HCT116 (cell line): ENCODE results near the gene DNM1L. TPM values are rescaled to one million over a fixed set of nuclear protein-coding genes. Genes with fewer than 3 reads are reported as not detected.

Source experiments
- ATAC-seq: fragments of 200-7000 bp; cut with Tn5 transposase; 2 replicates; pipeline ENCODE4 v1.9.1; 2020; ENCODE audit warnings: mild to moderate bottlenecking, moderate library complexity
- BruUV-seq: library from RNA; stranded (reverse); fragments of 400-500 nt; replicated peaks from 2 replicates; lab custom pipeline; 2021; lab: Mats Ljungman, UMichigan
- CTCF ChIA-PET: fragments of 300-600 bp; sonication (Branson Sonifier 250); formaldehyde crosslinking; loops from one replicate; lab custom pipeline; 2021; ENCODE audit warnings: antibody characterized with exemption; lab: Charles Lee
- POLR2A ChIA-PET: fragments of 300-600, 350-600 bp; sonication (Branson Sonifier 250); formaldehyde crosslinking; loops from one replicate; lab custom pipeline; 2021; ENCODE audit warnings: antibody characterized with exemption; lab: Charles Lee
- RAD21 ChIA-PET, 2 experiments: fragments of 300-600 bp; sonication (Branson Sonifier 250); formaldehyde crosslinking; loops; one replicate each; lab custom pipeline; 2023; ENCODE audit warnings: low total read pairs in 2 of 2; ENCODE audit not compliant: uncharacterized antibody in 2 of 2, unreplicated experiment in 2 of 2, low non-redundant PET in 1 of 2; lab: Charles Lee
- DNase-seq: peaks from one replicate; pipeline ENCODE4 v3.0.0-alpha.2; 2010; ENCODE audit warnings: low read depth, low spot score
- H2AFZ ChIP-seq: fragments of 200-600 bp; shearing (Covaris generic), sonication (generic); 2 replicates; pipeline ENCODE4 v1.6.1; 2017; ENCODE audit warnings: low read depth, mixed run types, mixed read lengths, antibody characterized with exemption, low read length; ENCODE audit not compliant: poor library complexity, severe bottlenecking
- H3K27ac ChIP-seq: 2 replicates; pipeline ENCODE4 v1.5.1; 2012; ENCODE audit warnings: low read depth, low read length
- H3K27me3 ChIP-seq: fragments of 200-600 bp; sonication (generic); 2 replicates; pipeline ENCODE4 v1.6.1; 2016; ENCODE audit warnings: mixed run types, low read length, mixed read lengths; ENCODE audit not compliant: insufficient read depth
- H3K36me3 ChIP-seq, 2 experiments: fragments of 200-500 bp in 1 of 2; fragments of 200-600 bp in 1 of 2; sonication (Bioruptor generic) in 1 of 2; sonication (generic) in 1 of 2; 2 replicates each; pipeline versions ENCODE4 v1.5.1 to v1.6.1; 2014 to 2016; ENCODE audit warnings: low read length in 2 of 2, inconsistent platforms in 1 of 2, mixed read lengths in 1 of 2, mixed run types in 1 of 2; ENCODE audit not compliant: insufficient read depth in 2 of 2, control insufficient read depth in 1 of 2
- H3K4me1 ChIP-seq, 2 experiments: fragments of 200-600 bp in 1 of 2; sonication (generic) in 1 of 2; 2 replicates each; pipeline versions ENCODE4 v1.5.1 to v1.6.1; 2012 to 2017; ENCODE audit warnings: low read length in 2 of 2, inconsistent platforms in 1 of 2, mild to moderate bottlenecking in 1 of 2, mixed read lengths in 1 of 2, mixed run types in 1 of 2, moderate library complexity in 1 of 2; ENCODE audit not compliant: insufficient read depth in 2 of 2, control insufficient read depth in 1 of 2
- H3K4me2 ChIP-seq: fragments of 200-600 bp; sonication (generic); 2 replicates; pipeline ENCODE4 v1.6.1; 2017; ENCODE audit warnings: mixed run types, low read length, mixed read lengths
- H3K4me3 ChIP-seq, 2 experiments: fragments of 200-600 bp in 1 of 2; sonication (generic) in 1 of 2; replicated peaks in 1 of 2; 2 replicates each; pipeline ENCODE4 v1.5.1; 2011 to 2016; ENCODE audit warnings: low read length in 2 of 2, control low read depth in 1 of 2, low read depth in 1 of 2, mild to moderate bottlenecking in 1 of 2, mixed read lengths in 1 of 2, mixed run types in 1 of 2
- H3K79me2 ChIP-seq: fragments of 200-600 bp; sonication (generic); 2 replicates; pipeline ENCODE4 v1.6.1; 2017; ENCODE audit warnings: mild to moderate bottlenecking, mixed run types, low read length, moderate library complexity, mixed read lengths; ENCODE audit not compliant: insufficient read depth
- H3K9ac ChIP-seq: fragments of 200-600 bp; sonication (generic); 2 replicates; pipeline ENCODE4 v1.6.1; 2016; ENCODE audit warnings: low read length, mixed read lengths
- H3K9me2 ChIP-seq: fragments of 200-600 bp; sonication (generic), shearing (Covaris generic); 2 replicates; pipeline ENCODE4 v1.6.1; 2017; ENCODE audit warnings: mixed run types, mild to moderate bottlenecking, moderate library complexity; ENCODE audit not compliant: insufficient read depth
- H3K9me3 ChIP-seq, 2 experiments: fragments of 200-500 bp in 1 of 2; fragments of 200-600 bp in 1 of 2; sonication (Bioruptor generic) in 1 of 2; sonication (generic) in 1 of 2; 2 replicates each; pipeline ENCODE4 v1.6.1; 2014 to 2017; ENCODE audit warnings: low read length in 2 of 2, mixed read lengths in 2 of 2, inconsistent platforms in 1 of 2, low read depth in 1 of 2, mild to moderate bottlenecking in 1 of 2, mixed run types in 1 of 2, moderate library complexity in 1 of 2; ENCODE audit not compliant: control insufficient read depth in 1 of 2, insufficient read depth in 1 of 2
- H4K20me1 ChIP-seq: fragments of 200-600 bp; sonication (generic), shearing (Covaris generic); 2 replicates; pipeline ENCODE4 v1.6.1; 2017; ENCODE audit warnings: mixed run types, mild to moderate bottlenecking, moderate library complexity; ENCODE audit not compliant: insufficient read depth
- ATF3 ChIP-seq: IDR thresholded peaks from 2 replicates; pipeline ENCODE4 v1.6.1; 2012
- CBX3 ChIP-seq: IDR thresholded peaks from 2 replicates; pipeline ENCODE4 v1.6.1; 2012; ENCODE audit warnings: low read depth
- CEBPB ChIP-seq: IDR thresholded peaks from 2 replicates; pipeline ENCODE4 v1.6.1; 2012; ENCODE audit warnings: low read depth
- CTCF ChIP-seq, 3 experiments: fragments of 200-600 bp in 1 of 3; sonication (generic) in 1 of 3; IDR thresholded peaks in 2 of 3; conservative IDR thresholded peaks in 1 of 3; 2 replicates each; pipeline ENCODE4 v1.5.1; 2012 to 2017; ENCODE audit warnings: low read depth in 2 of 3, low read length in 2 of 3, antibody characterized with exemption in 1 of 3, borderline replicate concordance in 1 of 3, control low read depth in 1 of 3, mild to moderate bottlenecking in 1 of 3, mixed read lengths in 1 of 3, mixed run types in 1 of 3, moderate library complexity in 1 of 3; ENCODE audit not compliant: insufficient read depth in 1 of 3
- EGR1 ChIP-seq: IDR thresholded peaks from 2 replicates; pipeline ENCODE4 v1.6.1; 2012; ENCODE audit warnings: low read depth
- ELF1 ChIP-seq: IDR thresholded peaks from 2 replicates; pipeline ENCODE4 v1.6.1; 2012; ENCODE audit warnings: low read depth, borderline replicate concordance
- POLR2A ChIP-seq: IDR thresholded peaks from 2 replicates; pipeline ENCODE4 v1.7.0; 2011; ENCODE audit warnings: borderline replicate concordance; ENCODE audit not compliant: insufficient read depth, insufficient read length; ENCODE audit errors: extremely low read depth
- POLR2AphosphoS5 ChIP-seq: IDR thresholded peaks from 2 replicates; pipeline ENCODE4 v1.6.1; 2011; ENCODE audit warnings: mild to moderate bottlenecking, low read depth, low read length, moderate library complexity
- RAD21 ChIP-seq: IDR thresholded peaks from 2 replicates; pipeline ENCODE4 v1.6.1; 2012; ENCODE audit warnings: low read depth, mild to moderate bottlenecking
- SIN3A ChIP-seq: IDR thresholded peaks from 2 replicates; pipeline ENCODE4 v1.6.1; 2012; ENCODE audit warnings: low read depth
- TCF7L2 ChIP-seq: IDR thresholded peaks from 2 replicates; pipeline ENCODE4 v1.7.0; 2011; ENCODE audit warnings: borderline replicate concordance, inconsistent platforms; ENCODE audit not compliant: insufficient read depth, insufficient read length; ENCODE audit errors: extremely low read depth
- ZBTB33 ChIP-seq: IDR thresholded peaks from 2 replicates; pipeline ENCODE4 v1.6.1; 2011; ENCODE audit warnings: mild to moderate bottlenecking, low read length, moderate library complexity; ENCODE audit not compliant: insufficient replicate concordance; ENCODE audit errors: extremely low read depth
- ZFX ChIP-seq: fragments of 450-650 bp; IDR thresholded peaks from 2 replicates; pipeline ENCODE4 v1.6.1; 2017
- ZNF274 ChIP-seq: fragments of 200-500 bp; sonication (Bioruptor generic); IDR thresholded peaks from 2 replicates; pipeline ENCODE4 v1.6.1; 2014; ENCODE audit warnings: mild to moderate bottlenecking, low read depth, low read length, inconsistent platforms
- intact Hi-C: fragments of 100-400 bp; cut with micrococcal nuclease; formaldehyde crosslinking; loops from 2 replicates; pipeline ENCODE4 v1.10.0; 2022
- total RNA-seq: library from RNA; stranded (reverse); gene quantifications from one replicate; pipeline ENCODE4 v1.2.1, GENCODE V29; 2021; ENCODE audit not compliant: unreplicated experiment

DNM1L gene
- total RNA-seq, 1 experiment from 2014 or later, result 69.7 TPM

GRCh38 chr12:32693036-32693435 is 13.9 kb downstream of the DNM1L start:
- TF ChIP-seq CBX3 (no peak), ZBTB33 (no peak), EGR1 (no peak), ATF3 (no peak), ZNF274 (no peak), ZFX (no peak)
- Histone ChIP-seq H3K4me1 (no peaks in the 10 kb centered on the region), H3K27me3 (no peaks in the 10 kb centered on the region), H4K20me1 (no peaks in the 10 kb centered on the region; the same call in 1 of the 2 replicates), H2AFZ (no peak overlapping the region), H3K27ac (no peak overlapping the region), H3K9me3 (no peaks in the 10 kb centered on the region), H3K4me2 (no peak overlapping the region), H3K9me2 (no peaks in the 10 kb centered on the region), H3K36me3 (no peaks in the 10 kb centered on the region), H3K9ac (no peak overlapping the region), H3K79me2 (peaks cover 91% of the 10 kb centered on the region), H3K4me3 (no peak overlapping the region)
- intact Hi-C loops, result no loop called here
- no peak for DNase-seq
- BruUV-seq, result no TSS peak
- ChIA-PET CTCF (no interaction called here), POLR2A (no interaction called here), RAD21 (no interaction called here)
- ATAC-seq, result no peak

- H3K9me2 ChIP-seq, result no peaks in the 10 kb centered on the region
- ATAC-seq (no peak), DNase-seq (no peak)
- no TSS peak for BruUV-seq
- H3K79me2 ChIP-seq, result peaks cover 88% of the 10 kb centered on the region
- no peak overlapping the region for H3K27ac ChIP-seq
- no peak overlapping the region for H3K9ac ChIP-seq
- no peak overlapping the region for H2AFZ ChIP-seq
- H3K4me3 ChIP-seq, result no peak overlapping the region
- H3K36me3 ChIP-seq, result no peaks in the 10 kb centered on the region
- CTCF ChIA-PET, result no interaction called here
- H3K27me3 ChIP-seq, result no peaks in the 10 kb centered on the region
- intact Hi-C loops, result no loop called here
- POLR2A ChIA-PET, result no interaction called here
- RAD21 ChIA-PET, result no interaction called here
- no peaks in the 10 kb centered on the region for H3K9me3 ChIP-seq
- no peak overlapping the region for H3K4me2 ChIP-seq
- H3K4me1 ChIP-seq, result no peaks in the 10 kb centered on the region
- no peaks in the 10 kb centered on the region; the same call in 1 of the 2 replicates for H4K20me1 ChIP-seq
- TF ChIP-seq POLR2AphosphoS5, result no peak
- TF ChIP-seq ATF3, result no peak
- TF ChIP-seq SIN3A, result no peak
- TF ChIP-seq POLR2A, result no peak
- TF ChIP-seq ELF1, result no peak
- no peak for TF ChIP-seq CEBPB
- TF ChIP-seq ZFX, result no peak
- no peak for TF ChIP-seq CTCF (IDR thresholded peaks at IDR 0.05 in 2 of 3, conservative IDR thresholded peaks at IDR 0.05 in 1 of 3; ENCODE audit: borderline replicate concordance in 1 of 3, insufficient read depth in 1 of 3, low read depth in 2 of 3, low read length in 2 of 3)
- TF ChIP-seq RAD21, result no peak
- no peak for TF ChIP-seq EGR1
- no peak for TF ChIP-seq ZBTB33
- TF ChIP-seq TCF7L2, result no peak
- TF ChIP-seq, all 23 proteins: peak for 0
Observed at GRCh38 chr12:32695787-32696186, 16.7 kb downstream of the DNM1L start.
